Kidney (tissue), 14 donors: ENCODE results near the gene OOSP1. TPM values are rescaled to one million over a fixed set of nuclear protein-coding genes. Genes with fewer than 3 reads are reported as not detected.

Experiments used
- DNase-seq, 5 donors: peaks; one replicate each; pipeline ENCODE4 v3.0.0-alpha.2; 2013 to 2020
- FAIRE-seq: peaks from 2 replicates; lab custom pipeline; 2012; peaks lifted over from hg19 to GRCh38; lab: Jason Lieb, UNC
- H3K27ac ChIP-seq, 2 donors: one replicate each; pipeline ENCODE4 v1.7.0; 2013; ENCODE audit warnings: low read depth in 2 of 2, low read length in 2 of 2, inconsistent platforms in 1 of 2
- H3K27me3 ChIP-seq: one replicate; pipeline ENCODE4 v1.7.1; 2013; ENCODE audit warnings: low read length, inconsistent platforms; ENCODE audit not compliant: control insufficient read depth, insufficient read depth
- H3K36me3 ChIP-seq, 3 donors: one replicate each; pipeline versions ENCODE4 v1.7.0 to v1.7.1; 2013; ENCODE audit warnings: low read length in 3 of 3, control low read depth in 1 of 3, inconsistent platforms in 1 of 3; ENCODE audit not compliant: insufficient read depth in 3 of 3, control insufficient read depth in 2 of 3
- H3K4me1 ChIP-seq, 3 donors: one replicate each; pipeline versions ENCODE4 v1.7.0 to v1.7.1; 2013; ENCODE audit warnings: low read length in 3 of 3, inconsistent platforms in 1 of 3, low read depth in 1 of 3; ENCODE audit not compliant: control insufficient read depth in 2 of 3, insufficient read depth in 2 of 3
- H3K4me3 ChIP-seq, 3 donors: one replicate each; pipeline versions ENCODE4 v1.7.0 to v1.8.1; 2013; ENCODE audit warnings: low read length in 3 of 3, control low read depth in 1 of 3, inconsistent platforms in 1 of 3
- H3K9ac ChIP-seq, 3 donors: one replicate each; pipeline versions ENCODE4 v1.7.0 to v1.7.1; 2013; ENCODE audit warnings: low read length in 3 of 3, control low read depth in 1 of 3, inconsistent platforms in 1 of 3
- H3K9me3 ChIP-seq, 3 donors: one replicate each; pipeline versions ENCODE4 v1.7.0 to v1.7.1; 2013; ENCODE audit warnings: low read length in 3 of 3, control low read depth in 1 of 3, inconsistent platforms in 1 of 3; ENCODE audit not compliant: control insufficient read depth in 2 of 3, insufficient read depth in 1 of 3
- intact Hi-C: fragments of 100-400 bp; cut with DNase I; formaldehyde crosslinking; loops from one replicate; pipeline ENCODE4 v1.11.1; 2022
- polyA plus RNA-seq: library from polyadenylated mRNA; stranded (reverse); fragments of 350-450 nt; fragmentation: Illumina TruSeq; extraction: RNeasy Lipid Tissue Mini Kit (QIAGEN cat#74804); gene quantifications from one replicate; pipeline ENCODE4 v1.2.3, GENCODE V29; 2014; ENCODE audit warnings: low read depth, low replicate concordance; ENCODE audit not compliant: insufficient read depth
- total RNA-seq: library from RNA; stranded (reverse); fragmentation: NEBNext Ultra II Directional; extraction: Animal tissue kit (Norgen Biotek cat#: 25700); gene quantifications from one replicate; pipeline ENCODE4 v1.2.1, GENCODE V29; 2021
- TF ChIP-seq, protein P1 (sequence below): IDR thresholded peaks from 3 replicates; pipeline ENCODE4 v1.5.1; 2012; ENCODE audit warnings: mild to moderate bottlenecking, moderate library complexity, borderline replicate concordance; ENCODE audit not compliant: insufficient read depth; ENCODE audit errors: extremely low read depth
- donor health status: control.
- donor health status: control.
- donor health status: control.
- donor health status: control.
- donor health status: control.
- donor health status: DM: yes; HTN: yes; CAD: no.
- donor health status: Normal renal cell carcinoma (clear cell type).

The OOSP1 gene
- total and polyA plus RNA-seq, 2 donors from 2014 or later: not detected

DNA sequence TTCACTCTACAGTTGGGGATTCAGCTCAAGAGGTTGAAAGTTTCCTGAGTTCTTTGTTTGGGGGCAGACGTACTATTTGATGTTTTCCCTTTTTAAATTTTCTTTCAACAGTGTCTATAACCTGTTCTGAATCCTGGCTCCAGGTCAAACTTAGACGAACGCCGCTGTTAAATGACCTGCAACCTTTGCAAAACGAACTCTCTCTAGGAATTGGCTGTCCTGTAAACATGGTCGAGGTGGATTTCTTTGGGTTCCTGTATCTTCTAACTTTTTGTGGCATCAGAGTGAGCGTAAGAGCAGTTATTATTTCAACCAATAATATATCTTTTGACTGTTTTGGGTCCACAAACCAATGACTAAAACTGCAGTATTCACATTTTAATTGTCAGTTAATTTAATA, 27.2 kb downstream of the OOSP1 start:
- TF ChIP-seq, protein P1, sequence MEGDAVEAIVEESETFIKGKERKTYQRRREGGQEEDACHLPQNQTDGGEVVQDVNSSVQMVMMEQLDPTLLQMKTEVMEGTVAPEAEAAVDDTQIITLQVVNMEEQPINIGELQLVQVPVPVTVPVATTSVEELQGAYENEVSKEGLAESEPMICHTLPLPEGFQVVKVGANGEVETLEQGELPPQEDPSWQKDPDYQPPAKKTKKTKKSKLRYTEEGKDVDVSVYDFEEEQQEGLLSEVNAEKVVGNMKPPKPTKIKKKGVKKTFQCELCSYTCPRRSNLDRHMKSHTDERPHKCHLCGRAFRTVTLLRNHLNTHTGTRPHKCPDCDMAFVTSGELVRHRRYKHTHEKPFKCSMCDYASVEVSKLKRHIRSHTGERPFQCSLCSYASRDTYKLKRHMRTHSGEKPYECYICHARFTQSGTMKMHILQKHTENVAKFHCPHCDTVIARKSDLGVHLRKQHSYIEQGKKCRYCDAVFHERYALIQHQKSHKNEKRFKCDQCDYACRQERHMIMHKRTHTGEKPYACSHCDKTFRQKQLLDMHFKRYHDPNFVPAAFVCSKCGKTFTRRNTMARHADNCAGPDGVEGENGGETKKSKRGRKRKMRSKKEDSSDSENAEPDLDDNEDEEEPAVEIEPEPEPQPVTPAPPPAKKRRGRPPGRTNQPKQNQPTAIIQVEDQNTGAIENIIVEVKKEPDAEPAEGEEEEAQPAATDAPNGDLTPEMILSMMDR: no peak
- Histone ChIP-seq H3K27me3 (no peaks in the 10 kb centered on the region), H3K4me3 (no peak overlapping the region), H3K9me3 (no peaks in the 10 kb centered on the region), H3K9ac (no peak overlapping the region), H3K4me1 (no peaks in the 10 kb centered on the region), H3K36me3 (no peaks in the 10 kb centered on the region), H3K27ac (no peak overlapping the region)
- DNase-seq (no peak), FAIRE-seq (no peak)
- intact Hi-C loops: no loop called here

DNA sequence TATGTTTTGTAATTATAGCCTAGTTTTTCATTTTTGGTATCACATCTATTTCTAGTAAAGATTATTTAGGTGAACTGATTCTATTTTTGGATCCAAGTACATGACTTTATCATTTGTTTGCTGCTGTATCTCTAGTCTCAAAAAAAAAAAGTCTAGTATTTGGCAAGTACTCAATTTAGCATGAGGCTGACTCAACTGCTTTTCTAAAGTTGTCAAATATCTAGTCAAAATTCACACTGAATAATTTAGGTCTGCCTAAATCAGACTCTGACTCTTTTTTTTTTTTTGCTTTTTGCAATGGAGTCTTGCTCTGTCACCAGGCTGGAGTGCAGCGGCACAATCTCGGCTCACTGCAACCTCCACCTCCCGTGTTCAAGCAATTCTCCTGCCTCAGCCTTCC, 28.0 kb downstream of the OOSP1 start:
- FAIRE-seq (no peak), DNase-seq (no peak)
- TF ChIP-seq, protein P1: no peak
- Histone ChIP-seq H3K4me1 (no peaks in the 10 kb centered on the region), H3K27me3 (no peaks in the 10 kb centered on the region), H3K9ac (no peak overlapping the region), H3K27ac (no peak overlapping the region), H3K4me3 (no peak overlapping the region), H3K9me3 (no peaks in the 10 kb centered on the region), H3K36me3 (no peaks in the 10 kb centered on the region)
- intact Hi-C loops: no loop called here

DNA sequence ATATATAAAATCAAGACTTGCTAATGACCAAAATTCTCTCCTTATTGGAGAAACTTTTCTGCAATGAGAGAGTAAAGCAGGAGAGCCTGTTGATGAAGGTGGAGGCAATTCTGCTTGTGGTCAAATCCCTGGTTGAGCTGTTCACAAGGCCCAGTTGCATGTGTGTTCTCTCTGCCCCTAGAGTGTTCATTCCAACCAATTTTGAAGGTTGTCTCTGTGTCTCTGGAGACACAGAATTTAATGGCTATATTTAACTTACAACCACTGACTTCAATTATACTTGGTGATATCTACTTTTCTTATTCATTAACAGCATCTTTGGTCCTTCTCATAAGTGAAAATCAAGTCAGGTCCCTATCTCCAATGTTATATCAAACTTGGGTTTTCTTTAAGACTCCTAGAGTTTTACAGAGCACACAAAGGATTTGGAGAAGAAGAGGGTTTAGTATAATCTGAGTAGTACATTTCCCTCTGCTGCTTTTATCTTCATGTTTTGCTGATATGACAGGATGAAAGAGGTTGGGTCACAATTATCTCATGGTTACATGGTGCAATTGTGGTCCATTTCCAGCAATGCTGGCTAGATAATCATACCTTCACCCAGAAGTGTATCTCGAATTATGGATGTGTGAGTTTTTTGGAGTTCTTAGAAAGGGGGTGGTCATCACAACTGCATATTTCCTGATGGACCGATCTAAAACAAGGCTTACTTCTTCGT, 29.6 kb downstream of the OOSP1 start:
- TF ChIP-seq, protein P1: no peak
- intact Hi-C loops: no loop called here
- Histone ChIP-seq H3K27ac (no peak overlapping the region), H3K9me3 (no peaks in the 10 kb centered on the region), H3K9ac (no peak overlapping the region), H3K4me3 (no peak overlapping the region), H3K27me3 (no peaks in the 10 kb centered on the region), H3K4me1 (no peaks in the 10 kb centered on the region), H3K36me3 (no peaks in the 10 kb centered on the region)
- no peak for FAIRE-seq
- DNase-seq: no peak
